Lower leg skin (tissue), 3 donors: Measurements from ENCODE around the gene ACYP2.

ENCODE experiments used
- POLR2A ChIP-seq, 2 donors: fragments of 450-650 bp; IDR thresholded peaks; one replicate each; pipeline ENCODE4 v1.6.1; 2016 to 2017; ENCODE audit warnings: antibody characterized with exemption in 2 of 2, mild to moderate bottlenecking in 1 of 2, moderate library complexity in 1 of 2
- TF ChIP-seq, protein P1 (sequence below), 3 donors: fragments of 450-650 bp; IDR thresholded peaks; one replicate each; pipeline ENCODE4 v1.5.1; 2016; ENCODE audit warnings: antibody characterized with exemption in 3 of 3, mild to moderate bottlenecking in 3 of 3, moderate library complexity in 2 of 3

GRCh38 chr2:54290356-54291025, 175.1 kb downstream of the ACYP2 start:
- TF ChIP-seq, protein P1, sequence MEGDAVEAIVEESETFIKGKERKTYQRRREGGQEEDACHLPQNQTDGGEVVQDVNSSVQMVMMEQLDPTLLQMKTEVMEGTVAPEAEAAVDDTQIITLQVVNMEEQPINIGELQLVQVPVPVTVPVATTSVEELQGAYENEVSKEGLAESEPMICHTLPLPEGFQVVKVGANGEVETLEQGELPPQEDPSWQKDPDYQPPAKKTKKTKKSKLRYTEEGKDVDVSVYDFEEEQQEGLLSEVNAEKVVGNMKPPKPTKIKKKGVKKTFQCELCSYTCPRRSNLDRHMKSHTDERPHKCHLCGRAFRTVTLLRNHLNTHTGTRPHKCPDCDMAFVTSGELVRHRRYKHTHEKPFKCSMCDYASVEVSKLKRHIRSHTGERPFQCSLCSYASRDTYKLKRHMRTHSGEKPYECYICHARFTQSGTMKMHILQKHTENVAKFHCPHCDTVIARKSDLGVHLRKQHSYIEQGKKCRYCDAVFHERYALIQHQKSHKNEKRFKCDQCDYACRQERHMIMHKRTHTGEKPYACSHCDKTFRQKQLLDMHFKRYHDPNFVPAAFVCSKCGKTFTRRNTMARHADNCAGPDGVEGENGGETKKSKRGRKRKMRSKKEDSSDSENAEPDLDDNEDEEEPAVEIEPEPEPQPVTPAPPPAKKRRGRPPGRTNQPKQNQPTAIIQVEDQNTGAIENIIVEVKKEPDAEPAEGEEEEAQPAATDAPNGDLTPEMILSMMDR (IDR thresholded peaks at IDR 0.05): no peak
- no peak for TF ChIP-seq POLR2A (IDR thresholded peaks at IDR 0.05)
